CD4-positive, alpha-beta T cell (primary cell): ENCODE data around the gene APOL2. TPM values are rescaled to one million over a fixed set of nuclear protein-coding genes. Genes with fewer than 3 reads are reported as not detected.
"Not testable (repeated sequence)": the region's sequence is repeated elsewhere in the genome, so short reads cannot be mapped to it uniquely, and the experiment has no call there.

ENCODE experiments used
- ATAC-seq: fragments of 200-7000 bp; cut with Tn5 transposase; one replicate; pipeline ENCODE4 v1.10.0; 2022; ENCODE audit warnings: mild to moderate bottlenecking; ENCODE audit not compliant: poor library complexity
- CTCF ChIA-PET: fragments of 350-600 bp; sonication (Branson Sonifier 250); formaldehyde crosslinking; loops from one replicate; lab custom pipeline; 2021; ENCODE audit warnings: antibody characterized with exemption, inconsistent platforms; lab: Charles Lee
- POLR2A ChIA-PET: fragments of 350-600 bp; sonication (Branson Sonifier 250); formaldehyde crosslinking; loops from one replicate; lab custom pipeline; 2021; ENCODE audit warnings: antibody characterized with exemption, inconsistent platforms; lab: Charles Lee
- DNase-seq, 14 experiments: peaks; one replicate each; pipeline ENCODE4 v3.0.0-alpha.2; 2013 to 2020; ENCODE audit warnings: mixed read lengths in 2 of 14
- H3K27ac ChIP-seq, 2 donors: one replicate each; pipeline versions ENCODE4 v1.5.1 to v1.7.0; 2013; ENCODE audit warnings: low read length in 2 of 2, low read depth in 1 of 2, mild to moderate bottlenecking in 1 of 2
- H3K27me3 ChIP-seq, 2 experiments: 1 replicate in 1 of 2; 2 replicates in 1 of 2; pipeline versions ENCODE4 v1.6.1 to v1.7.0; 2013; ENCODE audit warnings: low read length in 2 of 2, control low read depth in 1 of 2, mild to moderate bottlenecking in 1 of 2, moderate library complexity in 1 of 2; ENCODE audit not compliant: insufficient read depth in 2 of 2, control insufficient read depth in 1 of 2
- H3K36me3 ChIP-seq: one replicate; pipeline ENCODE4 v1.6.1; 2013; ENCODE audit warnings: low read length, control low read depth; ENCODE audit not compliant: insufficient read depth
- H3K4me1 ChIP-seq: one replicate; pipeline ENCODE4 v1.6.1; 2013; ENCODE audit warnings: low read length, control low read depth; ENCODE audit not compliant: insufficient read depth
- H3K4me3 ChIP-seq: one replicate; pipeline ENCODE4 v1.5.1; 2013; ENCODE audit warnings: mild to moderate bottlenecking, low read length, moderate library complexity
- H3K9me3 ChIP-seq, 2 experiments: 1 replicate in 1 of 2; 2 replicates in 1 of 2; pipeline versions ENCODE4 v1.6.1 to v1.7.0; 2013; ENCODE audit warnings: low read length in 2 of 2, mild to moderate bottlenecking in 2 of 2, control low read depth in 1 of 2, moderate library complexity in 1 of 2; ENCODE audit not compliant: control insufficient read depth in 1 of 2, insufficient read depth in 1 of 2
- H3K27ac Mint-ChIP-seq: one replicate; pipeline ENCODE4 v1.8.0; 2020; ENCODE audit warnings: mixed read lengths
- H3K27me3 Mint-ChIP-seq: one replicate; pipeline ENCODE4 v1.8.0; 2021; ENCODE audit warnings: mixed read lengths
- H3K36me3 Mint-ChIP-seq: one replicate; pipeline ENCODE4 v1.8.0; 2021; ENCODE audit warnings: low read depth, mixed read lengths
- H3K4me1 Mint-ChIP-seq: one replicate; pipeline ENCODE4 v1.8.0; 2021; ENCODE audit warnings: low read depth, mixed read lengths
- H3K4me3 Mint-ChIP-seq: one replicate; pipeline ENCODE4 v1.8.0; 2020; ENCODE audit warnings: mild to moderate bottlenecking, mixed read lengths
- H3K9me3 Mint-ChIP-seq: one replicate; pipeline ENCODE4 v1.8.0; 2020; ENCODE audit warnings: mixed read lengths
- intact Hi-C, 2 experiments: fragments of 100-400 bp; cut with DNase I in 1 of 2; cut with micrococcal nuclease in 1 of 2; formaldehyde crosslinking; loops; one replicate each; pipeline versions ENCODE4 v1.15.1 to v1.9.0; 2023 to 2025; cut with DNase I, micrococcal nuclease
- total RNA-seq, 174 experiments: library from RNA in 2 of 174; stranded (reverse) in 2 of 174; gene quantifications; one replicate each; pipeline ENCODE4 v1.2.3 and lab custom pipeline; 2021 to 2026
- TF ChIP-seq, protein P1 (sequence below): fragments of 200-600 bp; IDR thresholded peaks from one replicate; pipeline ENCODE4 v1.8.0; 2022; ENCODE audit warnings: antibody characterized with exemption, mild to moderate bottlenecking

Gene APOL2
- total RNA-seq, 2 experiments from 2014 or later: 17.8 to 21.8 TPM

DNA sequence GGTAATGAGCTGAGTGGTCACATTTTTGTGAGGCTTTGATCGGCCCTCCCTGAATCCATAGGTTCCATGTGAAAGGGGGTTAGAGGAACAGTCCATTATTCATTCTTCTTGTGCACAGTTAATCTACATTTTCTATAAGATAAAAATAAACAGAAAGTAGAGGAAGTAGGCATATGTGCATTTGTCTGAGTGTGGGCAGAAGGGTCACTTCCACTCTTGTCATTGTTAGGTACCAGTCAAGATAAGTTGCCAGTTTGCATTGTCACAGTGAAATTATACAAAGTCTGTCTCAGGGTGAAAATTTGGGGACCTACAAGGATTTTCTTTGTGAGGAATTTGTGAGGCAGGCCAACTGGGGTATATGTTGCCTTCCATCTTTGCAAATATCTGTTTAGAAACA is 33.1 kb downstream of the APOL2 start:
- Mint-ChIP-seq H3K9me3 (peaks cover 4% of the 10 kb centered on the region), H3K27me3 (peaks cover 34% of the 10 kb centered on the region), H3K36me3 (no peaks in the 10 kb centered on the region), H3K27ac (no peak overlapping the region), H3K4me3 (no peak overlapping the region), H3K4me1 (peaks cover 5% of the 10 kb centered on the region)
- TF ChIP-seq, protein P1, sequence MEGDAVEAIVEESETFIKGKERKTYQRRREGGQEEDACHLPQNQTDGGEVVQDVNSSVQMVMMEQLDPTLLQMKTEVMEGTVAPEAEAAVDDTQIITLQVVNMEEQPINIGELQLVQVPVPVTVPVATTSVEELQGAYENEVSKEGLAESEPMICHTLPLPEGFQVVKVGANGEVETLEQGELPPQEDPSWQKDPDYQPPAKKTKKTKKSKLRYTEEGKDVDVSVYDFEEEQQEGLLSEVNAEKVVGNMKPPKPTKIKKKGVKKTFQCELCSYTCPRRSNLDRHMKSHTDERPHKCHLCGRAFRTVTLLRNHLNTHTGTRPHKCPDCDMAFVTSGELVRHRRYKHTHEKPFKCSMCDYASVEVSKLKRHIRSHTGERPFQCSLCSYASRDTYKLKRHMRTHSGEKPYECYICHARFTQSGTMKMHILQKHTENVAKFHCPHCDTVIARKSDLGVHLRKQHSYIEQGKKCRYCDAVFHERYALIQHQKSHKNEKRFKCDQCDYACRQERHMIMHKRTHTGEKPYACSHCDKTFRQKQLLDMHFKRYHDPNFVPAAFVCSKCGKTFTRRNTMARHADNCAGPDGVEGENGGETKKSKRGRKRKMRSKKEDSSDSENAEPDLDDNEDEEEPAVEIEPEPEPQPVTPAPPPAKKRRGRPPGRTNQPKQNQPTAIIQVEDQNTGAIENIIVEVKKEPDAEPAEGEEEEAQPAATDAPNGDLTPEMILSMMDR: no peak
- no peak overlapping the region for H3K4me3 ChIP-seq
- ChIA-PET POLR2A (no interaction called here), CTCF (no interaction called here)
- no peaks in the 10 kb centered on the region for H3K27me3 ChIP-seq
- DNase-seq (no peak), ATAC-seq (no peak)
- intact Hi-C loops: no loop called here
- H3K4me1 ChIP-seq: peaks cover 5% of the 10 kb centered on the region
- H3K27ac ChIP-seq: no peak overlapping the region
- no peaks in the 10 kb centered on the region for H3K9me3 ChIP-seq
- no peaks in the 10 kb centered on the region for H3K36me3 ChIP-seq

DNA sequence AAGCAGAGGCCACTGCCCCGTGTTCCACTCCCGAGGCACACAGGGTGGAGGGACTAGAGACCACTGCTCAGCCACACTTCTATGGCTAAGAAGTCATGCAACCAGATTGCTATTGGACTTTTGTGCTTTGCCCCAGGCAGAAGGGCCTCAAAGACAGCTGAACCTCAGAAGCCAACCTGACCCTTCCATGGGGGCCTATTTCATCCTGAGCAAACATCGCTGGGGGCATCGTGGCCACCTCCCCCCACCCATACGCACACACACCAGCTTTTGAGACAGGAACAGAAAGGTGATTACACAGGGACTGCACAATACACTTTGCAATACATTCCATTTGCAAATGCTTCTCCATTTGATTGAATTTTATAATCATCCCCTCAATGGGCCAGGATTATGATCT is 33.8 kb downstream of the APOL2 start:
- H3K4me3 ChIP-seq, H3K9me3 Mint-ChIP-seq, H3K27me3 ChIP-seq, ATAC-seq, POLR2A ChIA-PET, CTCF ChIA-PET, H3K4me3 Mint-ChIP-seq, intact Hi-C loops, H3K4me1 ChIP-seq, H3K36me3 Mint-ChIP-seq, H3K4me1 Mint-ChIP-seq, H3K36me3 ChIP-seq, H3K27ac ChIP-seq, H3K9me3 ChIP-seq, H3K27ac Mint-ChIP-seq: not testable (repeated sequence)
- H3K27me3 Mint-ChIP-seq: peaks cover 33% of the 10 kb centered on the region
- peak in 1 of 14 experiments; percentile 6 for DNase-seq

DNA sequence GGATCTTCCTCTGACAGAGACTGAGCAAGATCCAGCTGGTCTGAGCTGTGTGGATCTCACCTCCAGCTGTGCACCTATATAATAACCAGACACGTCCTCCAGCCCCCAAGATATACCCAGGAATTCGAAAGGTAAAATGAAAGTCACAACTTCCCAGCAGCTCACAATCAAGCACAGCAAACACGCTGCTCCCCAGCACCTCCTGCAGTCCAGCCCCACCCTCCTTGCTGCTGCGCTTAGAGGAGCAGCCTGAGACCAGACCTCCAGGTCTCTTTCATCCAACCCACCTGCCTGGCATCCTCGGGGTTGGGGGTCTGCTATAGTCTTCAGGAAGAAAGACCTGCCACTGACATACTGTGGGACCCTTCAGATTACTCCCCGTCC is 34.7 kb downstream of the APOL2 start:
- H3K27me3 Mint-ChIP-seq: peaks cover 29% of the 10 kb centered on the region
- H3K9me3 Mint-ChIP-seq: peaks cover 4% of the 10 kb centered on the region
- Histone ChIP-seq H3K4me1 (no peaks in the 10 kb centered on the region), H3K4me3 (no peak overlapping the region), H3K9me3 (no peaks in the 10 kb centered on the region), H3K27ac (no peak overlapping the region), H3K36me3 (no peaks in the 10 kb centered on the region), H3K27me3 (no peaks in the 10 kb centered on the region)
- H3K27ac Mint-ChIP-seq: no peak overlapping the region
- no peaks in the 10 kb centered on the region for H3K36me3 Mint-ChIP-seq
- TF ChIP-seq, protein P1: no peak
- intact Hi-C loops: no loop called here
- DNase-seq (peak in 1 of 14 experiments; percentile 12), ATAC-seq (no peak)
- no peaks in the 10 kb centered on the region for H3K4me1 Mint-ChIP-seq
- POLR2A ChIA-PET: no interaction called here
- no peak overlapping the region for H3K4me3 Mint-ChIP-seq
- CTCF ChIA-PET: no interaction called here

DNA sequence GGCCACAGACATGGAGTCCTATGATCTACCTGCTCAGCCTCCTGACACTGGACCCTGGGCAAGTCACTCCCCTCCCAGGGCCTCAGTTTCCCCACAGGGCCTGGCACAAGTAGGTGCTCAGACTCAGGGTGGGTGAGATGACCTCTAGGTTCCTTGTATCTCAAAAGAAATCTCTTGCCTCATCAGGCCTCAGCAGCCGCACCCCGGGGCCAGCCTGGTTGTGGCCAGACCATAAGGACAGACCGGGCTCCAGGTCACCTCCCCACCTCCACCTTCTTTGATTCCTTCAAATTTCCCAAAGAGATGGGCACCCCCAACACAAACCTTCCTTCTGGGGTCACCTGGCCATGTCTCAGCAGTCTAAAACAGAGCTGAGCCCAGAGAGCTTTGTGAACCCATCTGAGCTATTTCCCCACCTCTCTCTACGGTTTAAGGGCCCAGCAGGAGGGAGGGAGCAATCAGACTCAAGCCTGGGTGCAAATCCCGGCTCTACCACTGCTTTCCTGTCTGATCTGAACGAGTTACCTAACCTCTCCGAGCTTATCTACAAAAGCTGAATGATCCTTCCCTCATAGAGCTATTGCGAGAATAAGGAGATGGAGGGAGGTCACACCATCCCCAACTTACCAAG is 35.2 kb downstream of the APOL2 start:
- no peak overlapping the region for H3K27ac Mint-ChIP-seq
- Histone ChIP-seq H3K27me3 (no peaks in the 10 kb centered on the region), H3K4me3 (no peak overlapping the region), H3K36me3 (no peaks in the 10 kb centered on the region), H3K4me1 (no peaks in the 10 kb centered on the region), H3K27ac (no peak overlapping the region), H3K9me3 (no peaks in the 10 kb centered on the region)
- no peak overlapping the region for H3K4me3 Mint-ChIP-seq
- intact Hi-C loops: no loop called here
- ATAC-seq (no peak), DNase-seq (peak in 1 of 14 experiments; percentile 16)
- peaks cover under 1% of the 10 kb centered on the region for H3K9me3 Mint-ChIP-seq
- ChIA-PET CTCF (no interaction called here), POLR2A (interaction anchor here (0.5 kb wide), 1 partner anchor 925 kb away, joined by 3 read pairs; no protein-coding TSS in a partner anchor)
- H3K4me1 Mint-ChIP-seq: no peaks in the 10 kb centered on the region
- TF ChIP-seq, protein P1: no peak
- H3K36me3 Mint-ChIP-seq: no peaks in the 10 kb centered on the region
- peaks cover 25% of the 10 kb centered on the region for H3K27me3 Mint-ChIP-seq

DNA sequence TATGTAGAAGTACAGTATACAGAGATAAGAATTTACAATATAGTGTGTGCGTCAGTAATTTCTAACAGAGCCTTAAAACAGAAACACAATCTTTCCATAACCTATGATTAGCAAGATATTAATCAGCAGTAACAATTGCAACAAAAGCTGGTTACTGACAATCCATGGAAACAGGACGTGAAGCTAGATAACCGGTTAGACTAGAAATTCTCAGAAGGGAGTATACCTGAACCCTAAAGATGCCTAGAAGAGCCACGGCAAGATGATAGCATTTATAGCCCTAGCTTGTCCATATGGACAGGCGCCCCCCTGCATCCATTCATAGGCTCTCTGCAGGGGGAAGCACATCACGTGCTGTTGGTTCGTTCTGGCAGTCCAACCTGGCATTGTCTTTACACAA is 35.9 kb downstream of the APOL2 start:
- H3K4me1 ChIP-seq, H3K4me1 Mint-ChIP-seq, POLR2A ChIA-PET, ATAC-seq, H3K36me3 ChIP-seq, intact Hi-C loops, H3K27ac Mint-ChIP-seq, CTCF ChIA-PET, H3K4me3 ChIP-seq, DNase-seq, H3K36me3 Mint-ChIP-seq, H3K4me3 Mint-ChIP-seq, H3K9me3 Mint-ChIP-seq, H3K27me3 ChIP-seq, H3K9me3 ChIP-seq, H3K27ac ChIP-seq: not testable (repeated sequence)
- H3K27me3 Mint-ChIP-seq: peaks cover 20% of the 10 kb centered on the region
